ENCODE data around the gene DBF4. TPM values are rescaled to one million over a fixed set of nuclear protein-coding genes. Genes with fewer than 3 reads are reported as not detected.

Gene DBF4
- total and polyA plus RNA-seq, 2 experiments from 2014 or later = 62.6 to 91.5 TPM

DNA sequence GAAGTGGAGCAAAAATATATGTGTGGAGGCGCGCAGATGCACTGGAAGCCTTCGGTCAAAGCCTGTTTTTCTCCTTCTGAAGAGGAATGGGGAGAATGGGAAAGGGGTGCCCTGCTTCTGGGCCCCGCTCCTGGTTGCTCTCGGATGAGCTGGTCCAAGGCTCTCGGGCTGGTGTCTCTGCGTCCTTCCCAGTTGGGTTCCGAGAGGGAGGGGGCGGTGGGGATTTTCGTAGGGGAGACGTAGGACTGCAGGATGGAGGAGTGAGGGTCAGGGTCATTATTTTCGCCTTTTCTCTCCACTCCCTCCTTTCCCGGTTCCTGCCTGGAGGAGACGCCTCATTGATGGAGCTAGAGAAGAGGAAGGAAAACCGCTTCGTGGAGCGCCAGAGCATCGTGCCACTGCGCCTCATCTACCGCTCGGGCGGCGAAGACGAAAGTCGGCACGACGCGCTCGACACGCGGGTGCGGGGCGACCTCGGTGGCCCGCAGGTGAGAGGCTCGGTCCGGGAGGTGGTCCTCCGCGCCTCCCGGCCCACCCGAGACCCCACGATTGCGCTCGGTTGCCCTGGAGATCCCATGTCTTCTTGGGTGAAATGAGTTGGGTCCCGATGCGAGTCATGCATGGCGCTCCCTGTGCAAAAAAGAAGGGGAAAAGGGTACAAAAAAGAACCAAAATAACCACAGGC is 58.5 kb downstream of the DBF4 start (continued):
- TF ChIP-seq, protein P1, sequence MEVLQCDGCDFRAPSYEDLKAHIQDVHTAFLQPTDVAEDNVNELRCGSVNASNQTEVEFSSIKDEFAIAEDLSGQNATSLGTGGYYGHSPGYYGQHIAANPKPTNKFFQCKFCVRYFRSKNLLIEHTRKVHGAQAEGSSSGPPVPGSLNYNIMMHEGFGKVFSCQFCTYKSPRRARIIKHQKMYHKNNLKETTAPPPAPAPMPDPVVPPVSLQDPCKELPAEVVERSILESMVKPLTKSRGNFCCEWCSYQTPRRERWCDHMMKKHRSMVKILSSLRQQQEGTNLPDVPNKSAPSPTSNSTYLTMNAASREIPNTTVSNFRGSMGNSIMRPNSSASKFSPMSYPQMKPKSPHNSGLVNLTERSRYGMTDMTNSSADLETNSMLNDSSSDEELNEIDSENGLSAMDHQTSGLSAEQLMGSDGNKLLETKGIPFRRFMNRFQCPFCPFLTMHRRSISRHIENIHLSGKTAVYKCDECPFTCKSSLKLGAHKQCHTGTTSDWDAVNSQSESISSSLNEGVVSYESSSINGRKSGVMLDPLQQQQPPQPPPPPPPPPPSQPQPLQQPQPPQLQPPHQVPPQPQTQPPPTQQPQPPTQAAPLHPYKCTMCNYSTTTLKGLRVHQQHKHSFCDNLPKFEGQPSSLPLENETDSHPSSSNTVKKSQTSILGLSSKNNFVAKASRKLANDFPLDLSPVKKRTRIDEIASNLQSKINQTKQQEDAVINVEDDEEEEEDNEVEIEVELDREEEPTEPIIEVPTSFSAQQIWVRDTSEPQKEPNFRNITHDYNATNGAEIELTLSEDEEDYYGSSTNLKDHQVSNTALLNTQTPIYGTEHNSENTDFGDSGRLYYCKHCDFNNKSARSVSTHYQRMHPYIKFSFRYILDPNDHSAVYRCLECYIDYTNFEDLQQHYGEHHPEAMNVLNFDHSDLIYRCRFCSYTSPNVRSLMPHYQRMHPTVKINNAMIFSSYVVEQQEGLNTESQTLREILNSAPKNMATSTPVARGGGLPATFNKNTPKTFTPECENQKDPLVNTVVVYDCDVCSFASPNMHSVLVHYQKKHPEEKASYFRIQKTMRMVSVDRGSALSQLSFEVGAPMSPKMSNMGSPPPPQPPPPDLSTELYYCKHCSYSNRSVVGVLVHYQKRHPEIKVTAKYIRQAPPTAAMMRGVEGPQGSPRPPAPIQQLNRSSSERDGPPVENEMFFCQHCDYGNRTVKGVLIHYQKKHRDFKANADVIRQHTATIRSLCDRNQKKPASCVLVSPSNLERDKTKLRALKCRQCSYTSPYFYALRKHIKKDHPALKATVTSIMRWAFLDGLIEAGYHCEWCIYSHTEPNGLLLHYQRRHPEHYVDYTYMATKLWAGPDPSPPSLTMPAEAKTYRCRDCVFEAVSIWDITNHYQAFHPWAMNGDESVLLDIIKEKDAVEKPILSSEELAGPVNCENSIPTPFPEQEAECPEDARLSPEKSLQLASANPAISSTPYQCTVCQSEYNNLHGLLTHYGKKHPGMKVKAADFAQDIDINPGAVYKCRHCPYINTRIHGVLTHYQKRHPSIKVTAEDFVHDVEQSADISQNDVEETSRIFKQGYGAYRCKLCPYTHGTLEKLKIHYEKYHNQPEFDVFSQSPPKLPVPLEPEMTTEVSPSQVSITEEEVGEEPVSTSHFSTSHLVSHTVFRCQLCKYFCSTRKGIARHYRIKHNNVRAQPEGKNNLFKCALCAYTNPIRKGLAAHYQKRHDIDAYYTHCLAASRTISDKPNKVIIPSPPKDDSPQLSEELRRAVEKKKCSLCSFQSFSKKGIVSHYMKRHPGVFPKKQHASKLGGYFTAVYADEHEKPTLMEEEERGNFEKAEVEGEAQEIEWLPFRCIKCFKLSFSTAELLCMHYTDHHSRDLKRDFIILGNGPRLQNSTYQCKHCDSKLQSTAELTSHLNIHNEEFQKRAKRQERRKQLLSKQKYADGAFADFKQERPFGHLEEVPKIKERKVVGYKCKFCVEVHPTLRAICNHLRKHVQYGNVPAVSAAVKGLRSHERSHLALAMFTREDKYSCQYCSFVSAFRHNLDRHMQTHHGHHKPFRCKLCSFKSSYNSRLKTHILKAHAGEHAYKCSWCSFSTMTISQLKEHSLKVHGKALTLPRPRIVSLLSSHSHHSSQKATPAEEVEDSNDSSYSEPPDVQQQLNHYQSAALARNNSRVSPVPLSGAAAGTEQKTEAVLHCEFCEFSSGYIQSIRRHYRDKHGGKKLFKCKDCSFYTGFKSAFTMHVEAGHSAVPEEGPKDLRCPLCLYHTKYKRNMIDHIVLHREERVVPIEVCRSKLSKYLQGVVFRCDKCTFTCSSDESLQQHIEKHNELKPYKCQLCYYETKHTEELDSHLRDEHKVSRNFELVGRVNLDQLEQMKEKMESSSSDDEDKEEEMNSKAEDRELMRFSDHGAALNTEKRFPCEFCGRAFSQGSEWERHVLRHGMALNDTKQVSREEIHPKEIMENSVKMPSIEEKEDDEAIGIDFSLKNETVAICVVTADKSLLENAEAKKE (CRISPR knock-in tag; IDR thresholded peaks at IDR 0.05) = no peak

- H4K20me1 ChIP-seq (replicated peaks; ENCODE audit: insufficient read depth) = no peaks in the 10 kb centered on the region
- ATAC-seq (no peak), DNase-seq (ENCODE audit: low spot score) (peak; percentile 11)
- H3K36me3 ChIP-seq (ENCODE audit: insufficient read depth) = no peaks in the 10 kb centered on the region
- peak overlapping the region; percentile 87; the same call in 1 of the 2 replicates for H2AFZ ChIP-seq
- H3K27ac ChIP-seq (ENCODE audit: low read depth) = no peak overlapping the region
- Mint-ChIP-seq H3K27me3 (ENCODE audit: insufficient read depth, low read depth, poor library complexity) (peaks cover 5% of the 10 kb centered on the region), H3K27ac (no peak overlapping the region), H3K36me3 (ENCODE audit: low read depth) (peaks cover 17% of the 10 kb centered on the region), H3K4me3 (peak overlapping the region; percentile 93), H3K9me3 (no peaks in the 10 kb centered on the region), H3K4me1 (peaks cover 9% of the 10 kb centered on the region; the same call in 2 of the 3 replicates)
- peak overlapping the region; percentile 69 for H3K4me3 ChIP-seq
- H3K4me1 ChIP-seq (ENCODE audit: insufficient read depth) = peaks cover 7% of the 10 kb centered on the region
- H3K4me2 ChIP-seq = peak overlapping the region; percentile 84
- H3K27me3 ChIP-seq (ENCODE audit: insufficient read depth) = peaks cover 10% of the 10 kb centered on the region
- no peaks in the 10 kb centered on the region for H3K79me2 ChIP-seq (replicated peaks; ENCODE audit: insufficient read depth)
- H3F3A ChIP-seq (replicated peaks; ENCODE audit: low read depth) = no peaks in the 10 kb centered on the region
- H3K9me2 ChIP-seq (ENCODE audit: insufficient read depth) = no peaks in the 10 kb centered on the region
- no peak for TF ChIP-seq JUNB (IDR thresholded peaks at IDR 0.05; ENCODE audit: unreplicated experiment)
- no peak for TF ChIP-seq ZNF331 (CRISPR knock-in tag; IDR thresholded peaks at IDR 0.05; ENCODE audit: low read depth)
- TF ChIP-seq, protein P1 (CRISPR knock-in tag; IDR thresholded peaks at IDR 0.05) = no peak
- no peak for TF ChIP-seq STAT1 (IDR thresholded peaks at IDR 0.05; ENCODE audit: unreplicated experiment)
- no peak for TF ChIP-seq ETS1 (IDR thresholded peaks at IDR 0.05)
Observed at GRCh38 chr7:87935384-87935706, 59.1 kb downstream of the DBF4 start.

All from GM23338 (cell line).